Breast epithelium (tissue), 4 donors: ENCODE results near the gene ASS1. TPM values are rescaled to one million over a fixed set of nuclear protein-coding genes. Genes with fewer than 3 reads are reported as not detected.

ENCODE experiments used
- DNase-seq, 2 donors: peaks; one replicate each; pipeline ENCODE4 v3.0.0-alpha.2; 2019; ENCODE audit warnings: low spot score in 2 of 2
- H3K27ac ChIP-seq, 2 donors: fragments of 200-600 bp; sonication (generic) in 1 of 2; one replicate each; pipeline ENCODE4 v1.5.1; 2016 to 2019; ENCODE audit warnings: mild to moderate bottlenecking in 1 of 2
- H3K27me3 ChIP-seq, 2 donors: fragments of 200-600 bp; sonication (generic) in 1 of 2; one replicate each; pipeline versions ENCODE4 v1.5.1 to v1.6.0; 2017 to 2019; ENCODE audit warnings: control low read depth in 1 of 2, mild to moderate bottlenecking in 1 of 2
- H3K36me3 ChIP-seq: fragments of 200-600 bp; one replicate; pipeline ENCODE4 v1.5.1; 2019
- H3K4me1 ChIP-seq, 2 donors: fragments of 200-600 bp; sonication (generic); one replicate each; pipeline ENCODE4 v1.5.1; 2016 to 2019; ENCODE audit warnings: control low read depth in 1 of 2
- H3K4me3 ChIP-seq, 3 donors: fragments of 200-600 bp; sonication (generic); 1 replicate in 2 of 3; 2 replicates in 1 of 3; pipeline ENCODE4 v1.5.1; 2016 to 2019; ENCODE audit warnings: mild to moderate bottlenecking in 3 of 3, moderate library complexity in 2 of 3
- H3K9me3 ChIP-seq, 2 donors: fragments of 200-600 bp; sonication (generic) in 1 of 2; one replicate each; pipeline ENCODE4 v1.5.1; 2016 to 2019; ENCODE audit warnings: control low read depth in 1 of 2
- POLR2A ChIP-seq: fragments of 450-650 bp; IDR thresholded peaks from one replicate; pipeline ENCODE4 v1.6.1; 2016; ENCODE audit warnings: antibody characterized with exemption, mild to moderate bottlenecking, moderate library complexity
- POLR2AphosphoS5 ChIP-seq, 3 donors: sonication (generic); formaldehyde crosslinking; IDR thresholded peaks; one replicate each; pipeline ENCODE4 v1.6.1; 2017; ENCODE audit warnings: antibody characterized with exemption in 3 of 3
- intact Hi-C: fragments of 100-400 bp; cut with DNase I; formaldehyde crosslinking; loops from one replicate; pipeline ENCODE4 v1.15.1; 2023; ENCODE audit warnings: low total_unique reads
- total RNA-seq, 3 donors: library from RNA; depleted of rRNA; stranded (reverse); fragments of >200 nt; gene quantifications; one replicate each; pipeline ENCODE4 v1.1.0, GENCODE V29; 2016
- TF ChIP-seq, protein P1 (sequence below), 3 donors: fragments of 450-650 bp; IDR thresholded peaks; one replicate each; pipeline ENCODE4 v1.5.1; 2016 to 2017; ENCODE audit warnings: antibody characterized with exemption in 3 of 3, mild to moderate bottlenecking in 3 of 3, moderate library complexity in 3 of 3

ASS1 gene
- total RNA-seq, 3 donors from 2014 or later: 167 to 514 (median 190) TPM

- Histone ChIP-seq H3K4me3 (no peak overlapping the region), H3K27ac (no peak overlapping the region), H3K9me3 (no peaks in the 10 kb centered on the region), H3K4me1 (no peaks in the 10 kb centered on the region), H3K36me3 (no peaks in the 10 kb centered on the region), H3K27me3 (no peaks in the 10 kb centered on the region)
- intact Hi-C loops: no loop called here
- TF ChIP-seq POLR2AphosphoS5 (IDR thresholded peaks at IDR 0.05) (no peak), POLR2A (no peak)
- TF ChIP-seq, protein P1, sequence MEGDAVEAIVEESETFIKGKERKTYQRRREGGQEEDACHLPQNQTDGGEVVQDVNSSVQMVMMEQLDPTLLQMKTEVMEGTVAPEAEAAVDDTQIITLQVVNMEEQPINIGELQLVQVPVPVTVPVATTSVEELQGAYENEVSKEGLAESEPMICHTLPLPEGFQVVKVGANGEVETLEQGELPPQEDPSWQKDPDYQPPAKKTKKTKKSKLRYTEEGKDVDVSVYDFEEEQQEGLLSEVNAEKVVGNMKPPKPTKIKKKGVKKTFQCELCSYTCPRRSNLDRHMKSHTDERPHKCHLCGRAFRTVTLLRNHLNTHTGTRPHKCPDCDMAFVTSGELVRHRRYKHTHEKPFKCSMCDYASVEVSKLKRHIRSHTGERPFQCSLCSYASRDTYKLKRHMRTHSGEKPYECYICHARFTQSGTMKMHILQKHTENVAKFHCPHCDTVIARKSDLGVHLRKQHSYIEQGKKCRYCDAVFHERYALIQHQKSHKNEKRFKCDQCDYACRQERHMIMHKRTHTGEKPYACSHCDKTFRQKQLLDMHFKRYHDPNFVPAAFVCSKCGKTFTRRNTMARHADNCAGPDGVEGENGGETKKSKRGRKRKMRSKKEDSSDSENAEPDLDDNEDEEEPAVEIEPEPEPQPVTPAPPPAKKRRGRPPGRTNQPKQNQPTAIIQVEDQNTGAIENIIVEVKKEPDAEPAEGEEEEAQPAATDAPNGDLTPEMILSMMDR (IDR thresholded peaks at IDR 0.05): no peak
- no peak for DNase-seq
Measured at GRCh38 chr9:130478736-130479575, 34.2 kb downstream of the ASS1 start.

GRCh38 chr9:130479587-130479986 lies 34.8 kb downstream of the ASS1 start:
- H3K9me3 ChIP-seq: no peaks in the 10 kb centered on the region
- DNase-seq: no peak
- TF ChIP-seq, protein P1 (IDR thresholded peaks at IDR 0.05): no peak
- TF ChIP-seq POLR2A: no peak
- no peaks in the 10 kb centered on the region for H3K4me1 ChIP-seq
- H3K27me3 ChIP-seq: no peaks in the 10 kb centered on the region
- intact Hi-C loops: no loop called here
- H3K27ac ChIP-seq: no peak overlapping the region
- H3K36me3 ChIP-seq: no peaks in the 10 kb centered on the region
- H3K4me3 ChIP-seq: no peak overlapping the region

- no peak for TF ChIP-seq POLR2AphosphoS5 (IDR thresholded peaks at IDR 0.05)
- TF ChIP-seq POLR2A: no peak
- TF ChIP-seq, protein P1 (IDR thresholded peaks at IDR 0.05): no peak
- H3K36me3 ChIP-seq: no peaks in the 10 kb centered on the region
- no peaks in the 10 kb centered on the region for H3K9me3 ChIP-seq
- H3K27me3 ChIP-seq: no peaks in the 10 kb centered on the region
- H3K4me3 ChIP-seq: no peak overlapping the region
- no peak for DNase-seq
- no peak overlapping the region for H3K27ac ChIP-seq
- intact Hi-C loops: no loop called here
- no peaks in the 10 kb centered on the region for H3K4me1 ChIP-seq
Measured at GRCh38 chr9:130480673-130481072, 35.9 kb downstream of the ASS1 start.

- intact Hi-C loops: no loop called here
- H3K27me3 ChIP-seq: no peaks in the 10 kb centered on the region
- no peak overlapping the region for H3K27ac ChIP-seq
- no peaks in the 10 kb centered on the region for H3K4me1 ChIP-seq
- no peak overlapping the region for H3K4me3 ChIP-seq
- TF ChIP-seq, protein P1 (IDR thresholded peaks at IDR 0.05): no peak
- no peak for TF ChIP-seq POLR2A
- TF ChIP-seq POLR2AphosphoS5 (IDR thresholded peaks at IDR 0.05): no peak
- no peaks in the 10 kb centered on the region for H3K9me3 ChIP-seq
- H3K36me3 ChIP-seq: no peaks in the 10 kb centered on the region
- DNase-seq: no peak
Measured at GRCh38 chr9:130482463-130482862, 37.7 kb downstream of the ASS1 start.

GRCh38 chr9:130483371-130483971 lies 38.7 kb downstream of the ASS1 start:
- no peaks in the 10 kb centered on the region for H3K9me3 ChIP-seq
- no peak overlapping the region for H3K4me3 ChIP-seq
- DNase-seq: no peak
- H3K4me1 ChIP-seq: no peaks in the 10 kb centered on the region
- TF ChIP-seq POLR2AphosphoS5 (IDR thresholded peaks at IDR 0.05) (no peak), POLR2A (no peak)
- TF ChIP-seq, protein P1 (IDR thresholded peaks at IDR 0.05): no peak
- no peaks in the 10 kb centered on the region for H3K36me3 ChIP-seq
- H3K27ac ChIP-seq: no peak overlapping the region
- intact Hi-C loops: no loop called here
- H3K27me3 ChIP-seq: no peaks in the 10 kb centered on the region
